ENCODE results near the gene RAC2.

The RAC2 gene

GRCh38 chr22:37255558-37256006 lies 11.5 kb upstream of the RAC2 start:
- no peak for DNase-seq (ENCODE audit: low spot score)

GRCh38 chr22:37254867-37255233 lies 10.8 kb upstream of the RAC2 start:
- no peak for DNase-seq (ENCODE audit: low spot score)

GRCh38 chr22:37254209-37254866 lies 10.3 kb upstream of the RAC2 start:
- no peak for DNase-seq (ENCODE audit: low spot score)

GRCh38 chr22:37253126-37253660 lies 9.1 kb upstream of the RAC2 start:
- DNase-seq (ENCODE audit: low spot score), result no peak

GRCh38 chr22:37251836-37252235 lies 7.8 kb upstream of the RAC2 start:
- peak; percentile 6 for DNase-seq (ENCODE audit: low spot score)

- peak; percentile 18 for DNase-seq (ENCODE audit: low spot score)
Observed at GRCh38 chr22:37249986-37250385, 5.9 kb upstream of the RAC2 start.

- DNase-seq (ENCODE audit: low spot score), result no peak
Observed at GRCh38 chr22:37248251-37248650, 4.2 kb upstream of the RAC2 start.

GRCh38 chr22:37245740-37246139 lies 1.7 kb upstream of the RAC2 start:
- no peak for DNase-seq (ENCODE audit: low spot score)

GRCh38 chr22:37244922-37245722 lies 1.1 kb upstream of the RAC2 start:
- peak; percentile 47 for DNase-seq (ENCODE audit: low spot score)

- no peak for DNase-seq (ENCODE audit: low spot score)
Observed at GRCh38 chr22:37243402-37244113, 511 bp downstream of the RAC2 start.

GRCh38 chr22:37242395-37242918 lies 1.6 kb downstream of the RAC2 start:
- DNase-seq (ENCODE audit: low spot score), result no peak

GRCh38 chr22:37241351-37242142 lies 2.5 kb downstream of the RAC2 start:
- no peak for DNase-seq (ENCODE audit: low spot score)

- no peak for DNase-seq (ENCODE audit: low spot score)
Observed at GRCh38 chr22:37240941-37241320, 3.1 kb downstream of the RAC2 start.

- no peak for DNase-seq (ENCODE audit: low spot score)
Observed at GRCh38 chr22:37240240-37240940, 3.7 kb downstream of the RAC2 start.

GRCh38 chr22:37239336-37240239 lies 4.5 kb downstream of the RAC2 start:
- no peak for DNase-seq (ENCODE audit: low spot score)

- no peak for DNase-seq (ENCODE audit: low spot score)
Observed at GRCh38 chr22:37237371-37238268, 6.4 kb downstream of the RAC2 start.

GRCh38 chr22:37235897-37236607 lies 8.0 kb downstream of the RAC2 start:
- no peak for DNase-seq (ENCODE audit: low spot score)
